GM10248 (cell line): Measurements from ENCODE around the gene STOML3.

ENCODE experiments used
- CTCF ChIA-PET: fragments of 300-600 bp; sonication (Branson Sonifier 250); formaldehyde crosslinking; extraction: SDS; loops from one replicate; lab custom pipeline; 2021; ENCODE audit warnings: antibody characterized with exemption; lab: Yijun Ruan, JAX
- POLR2A ChIA-PET: fragments of 350-650 bp; sonication (Branson Sonifier 250); formaldehyde crosslinking; extraction: SDS; loops from one replicate; lab custom pipeline; 2020; ENCODE audit warnings: antibody characterized with exemption; lab: Yijun Ruan, JAX
- DNase-seq: peaks from one replicate; pipeline ENCODE4 v3.0.0; 2012; ENCODE audit errors: extremely low spot score
- TF ChIP-seq, protein P1 (sequence below): IDR thresholded peaks from 2 replicates; pipeline ENCODE4 v1.5.1; 2012; ENCODE audit warnings: mild to moderate bottlenecking, low read depth; ENCODE audit errors: extremely low read depth, missing control alignments, control extremely low read depth

STOML3 gene

DNA sequence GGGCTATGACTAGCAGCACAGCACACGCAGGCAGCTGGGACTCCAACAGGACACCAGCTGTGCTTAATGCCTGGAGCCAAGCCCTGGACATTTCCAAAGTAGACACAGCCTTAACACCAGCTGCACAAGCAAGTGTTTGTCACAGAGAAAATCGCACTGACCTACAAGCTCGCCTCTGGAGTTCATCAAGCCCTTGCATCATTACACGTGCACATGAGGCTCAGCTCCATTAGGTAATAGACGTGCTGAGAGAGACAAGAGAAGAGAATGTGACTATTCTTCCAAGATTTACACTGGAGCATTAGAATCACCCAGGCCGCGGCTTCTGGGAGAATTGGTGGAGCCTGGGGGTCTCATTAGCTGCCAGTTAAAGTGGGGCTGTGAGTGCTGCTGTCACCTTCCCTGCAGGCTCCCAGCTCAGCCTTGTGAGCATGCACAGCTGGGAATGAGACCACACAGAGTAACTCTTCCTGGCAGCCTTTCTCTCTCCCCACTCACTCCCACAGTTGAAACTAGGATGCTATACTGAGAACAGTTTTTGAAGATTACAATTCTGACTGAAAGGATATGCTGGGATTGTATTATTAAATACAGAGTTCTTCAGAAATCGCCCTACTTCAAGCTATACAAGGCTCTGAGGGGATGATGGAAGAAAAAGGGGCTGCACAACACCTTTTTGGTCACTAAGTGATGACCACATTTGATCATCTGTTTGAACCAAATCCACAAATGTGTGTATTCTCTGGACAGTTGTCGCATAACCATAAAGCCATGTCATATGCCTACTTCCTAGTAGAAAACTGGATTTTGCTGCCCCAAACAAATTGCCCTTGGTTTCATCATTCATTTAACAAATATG lies 10.5 kb downstream of the STOML3 start:
- CTCF ChIA-PET: interaction anchor here (2.1 kb wide), 1 partner anchor 11 kb away, joined by 5 read pairs; the partner anchor contains the start of gene STOML3
- POLR2A ChIA-PET: no interaction called here
- TF ChIP-seq, protein P1, sequence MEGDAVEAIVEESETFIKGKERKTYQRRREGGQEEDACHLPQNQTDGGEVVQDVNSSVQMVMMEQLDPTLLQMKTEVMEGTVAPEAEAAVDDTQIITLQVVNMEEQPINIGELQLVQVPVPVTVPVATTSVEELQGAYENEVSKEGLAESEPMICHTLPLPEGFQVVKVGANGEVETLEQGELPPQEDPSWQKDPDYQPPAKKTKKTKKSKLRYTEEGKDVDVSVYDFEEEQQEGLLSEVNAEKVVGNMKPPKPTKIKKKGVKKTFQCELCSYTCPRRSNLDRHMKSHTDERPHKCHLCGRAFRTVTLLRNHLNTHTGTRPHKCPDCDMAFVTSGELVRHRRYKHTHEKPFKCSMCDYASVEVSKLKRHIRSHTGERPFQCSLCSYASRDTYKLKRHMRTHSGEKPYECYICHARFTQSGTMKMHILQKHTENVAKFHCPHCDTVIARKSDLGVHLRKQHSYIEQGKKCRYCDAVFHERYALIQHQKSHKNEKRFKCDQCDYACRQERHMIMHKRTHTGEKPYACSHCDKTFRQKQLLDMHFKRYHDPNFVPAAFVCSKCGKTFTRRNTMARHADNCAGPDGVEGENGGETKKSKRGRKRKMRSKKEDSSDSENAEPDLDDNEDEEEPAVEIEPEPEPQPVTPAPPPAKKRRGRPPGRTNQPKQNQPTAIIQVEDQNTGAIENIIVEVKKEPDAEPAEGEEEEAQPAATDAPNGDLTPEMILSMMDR: no peak
- DNase-seq: no peak

GRCh38 chr13:38970380-38971051 lies 20.1 kb downstream of the STOML3 start:
- POLR2A ChIA-PET: no interaction called here
- TF ChIP-seq, protein P1: no peak
- CTCF ChIA-PET: interaction anchor here (1.8 kb wide), 1 partner anchor 13 kb away, joined by 4 read pairs; no protein-coding TSS in a partner anchor
- no peak for DNase-seq

- ChIA-PET POLR2A (no interaction called here), CTCF (interaction anchor here (0.9 to 1.5 kb wide), 3 partner anchors 13 to 47 kb away, joined by 3 to 5 read pairs (median 3); no protein-coding TSS in a partner anchor)
- TF ChIP-seq, protein P1: no peak
- DNase-seq: no peak
Measured at GRCh38 chr13:38969187-38969586, 21.4 kb downstream of the STOML3 start.

DNA sequence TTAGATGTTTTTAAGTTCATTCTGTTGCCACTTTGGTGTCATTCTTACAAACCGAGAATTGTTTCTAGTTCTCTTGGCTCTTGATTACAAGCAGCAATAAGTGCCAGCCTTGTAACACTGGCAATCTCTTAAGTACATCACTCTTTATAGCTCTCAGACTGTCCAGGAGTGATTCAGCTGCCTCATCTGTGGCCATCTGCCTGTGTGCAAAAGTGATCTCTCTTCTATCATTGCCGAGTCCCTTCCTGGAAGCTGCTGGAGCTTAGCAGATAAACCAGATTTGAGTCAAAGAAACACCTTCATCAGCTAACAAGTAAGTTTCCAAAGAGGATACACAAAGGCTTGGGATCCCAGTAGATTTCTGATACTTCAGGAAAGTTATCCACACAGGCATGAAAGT lies 23.2 kb downstream of the STOML3 start:
- CTCF ChIA-PET: no interaction called here
- TF ChIP-seq, protein P1: no peak
- POLR2A ChIA-PET: no interaction called here
- no peak for DNase-seq

GRCh38 chr13:38965281-38965680 lies 25.4 kb downstream of the STOML3 start:
- DNase-seq: no peak
- CTCF ChIA-PET: no interaction called here
- POLR2A ChIA-PET: no interaction called here
- TF ChIP-seq, protein P1: no peak

DNA sequence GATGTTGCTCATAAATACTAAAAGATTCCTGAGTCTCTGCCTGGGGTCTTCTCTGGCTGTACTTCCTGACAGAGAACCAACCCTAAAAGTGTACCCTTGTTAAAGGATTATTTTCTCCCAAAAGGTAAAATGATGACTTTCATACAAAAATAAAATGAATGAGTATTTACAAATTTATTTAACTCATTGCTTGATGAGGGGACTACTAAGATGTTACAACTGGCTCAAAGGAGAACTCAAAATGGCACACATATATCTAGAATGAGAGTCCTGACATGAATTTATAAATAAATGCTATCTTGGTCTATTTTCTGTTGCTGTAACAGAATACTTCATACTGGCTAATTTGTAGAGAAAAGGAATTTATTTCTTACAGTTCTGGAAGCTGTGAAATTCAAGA lies 30.5 kb downstream of the STOML3 start:
- ChIA-PET CTCF (interaction anchor here (1.2 to 1.6 kb wide), 2 partner anchors 8 to 12 kb away, joined by 3 to 4 read pairs; no protein-coding TSS in a partner anchor), POLR2A (no interaction called here)
- no peak for DNase-seq
- TF ChIP-seq, protein P1: no peak
